Activated T-helper 2 cell treated with anti-CD3 and anti-CD28 coated beads, Interferon-gamma antibody, Interleukin-2, Interleukin-4, amounts not matched to agents 10 μg/mL and 5 μg/mL and 100 μg/mL, durations not matched to agents 14 hours and 24 hours and 36 hours (primary cell): ENCODE data around the gene OSBPL10. TPM values are rescaled to one million over a fixed set of nuclear protein-coding genes. Genes with fewer than 3 reads are reported as not detected.

Experiments
- DNase-seq: peaks from one replicate; pipeline ENCODE4 v3.0.0; 2021; ENCODE audit warnings: low spot score
- H3K27ac Mint-ChIP-seq: one replicate; pipeline ENCODE4 v1.8.0; 2021; ENCODE audit warnings: mixed read lengths
- H3K27me3 Mint-ChIP-seq: one replicate; pipeline ENCODE4 v1.8.0; 2021; ENCODE audit warnings: low read depth, mixed read lengths
- H3K36me3 Mint-ChIP-seq: one replicate; pipeline ENCODE4 v1.8.0; 2021; ENCODE audit warnings: low read depth, mixed read lengths
- H3K4me1 Mint-ChIP-seq: one replicate; pipeline ENCODE4 v1.8.0; 2021; ENCODE audit warnings: low read depth, mixed read lengths
- H3K4me3 Mint-ChIP-seq: one replicate; pipeline ENCODE4 v1.8.0; 2021; ENCODE audit warnings: low read depth, mild to moderate bottlenecking, moderate library complexity, mixed read lengths
- H3K9me3 Mint-ChIP-seq: one replicate; pipeline ENCODE4 v1.8.0; 2021; ENCODE audit warnings: mixed read lengths
- intact Hi-C: fragments of 100-400 bp; cut with micrococcal nuclease; formaldehyde crosslinking; loops from one replicate; pipeline ENCODE4 v1.15.1; 2023
- total RNA-seq: library from RNA; stranded (reverse); gene quantifications from 2 replicates; pipeline ENCODE4 v1.2.3, GENCODE V29; 2022

The OSBPL10 gene
- total RNA-seq, 1 donor from 2014 or later, result 42.5 TPM

DNA sequence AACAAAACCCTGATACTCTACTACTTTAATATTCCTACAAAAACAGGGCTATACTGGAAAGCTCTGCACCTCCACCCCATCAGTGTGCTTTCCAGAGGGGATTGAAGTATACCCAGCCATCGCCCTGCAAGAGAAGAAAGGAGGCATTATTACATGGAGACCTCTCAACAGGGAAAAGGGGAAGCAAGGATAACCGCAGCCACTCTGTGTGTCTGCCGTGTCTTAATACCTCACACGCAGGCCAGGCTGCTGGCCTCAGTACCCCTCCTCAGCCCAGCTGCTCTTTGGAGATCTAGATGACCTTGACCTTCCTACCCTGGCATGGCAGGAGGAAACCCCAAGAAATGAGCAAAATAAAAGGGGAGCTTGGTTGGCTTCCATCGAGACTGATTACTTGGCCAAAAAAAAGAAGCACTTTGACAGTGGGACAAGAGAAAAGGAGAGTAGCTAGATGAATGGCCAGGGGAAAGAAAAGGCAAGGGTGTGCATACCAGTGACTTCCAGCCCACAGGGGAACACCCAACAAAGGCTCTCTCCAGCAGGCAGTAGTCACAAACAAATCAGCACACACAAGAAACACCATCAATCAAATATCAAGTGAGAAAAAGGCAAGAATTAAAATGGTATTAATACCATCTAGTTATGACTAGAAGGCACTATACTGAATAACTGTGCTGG, 318.9 kb downstream of the OSBPL10 start:
- intact Hi-C loops, result no loop called here
- no peak overlapping the region for H3K27ac Mint-ChIP-seq
- H3K4me1 Mint-ChIP-seq, result no peaks in the 10 kb centered on the region
- DNase-seq, result no peak
- H3K27me3 Mint-ChIP-seq, result no peaks in the 10 kb centered on the region
- peaks cover 12% of the 10 kb centered on the region for H3K9me3 Mint-ChIP-seq
- H3K36me3 Mint-ChIP-seq, result peaks cover 9% of the 10 kb centered on the region
- no peak overlapping the region for H3K4me3 Mint-ChIP-seq

DNA sequence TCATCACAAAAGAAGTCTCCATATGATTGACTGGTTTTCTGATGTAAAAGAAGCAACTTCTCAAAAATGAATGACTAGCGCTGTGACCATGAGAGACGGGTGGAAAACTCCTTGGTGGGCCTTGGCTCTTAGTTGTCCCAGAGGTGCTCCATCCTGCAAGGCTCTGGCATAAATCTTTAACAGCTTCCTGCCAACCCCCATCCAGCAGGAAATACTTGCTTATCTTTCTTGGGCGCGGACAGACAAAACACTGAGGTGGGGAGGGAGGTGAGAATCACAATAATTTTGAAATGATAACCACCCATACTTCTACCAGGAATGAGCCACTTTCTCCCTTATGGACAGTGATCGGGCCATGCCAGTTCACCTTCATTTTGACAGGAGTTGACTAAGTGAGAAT, 319.8 kb downstream of the OSBPL10 start:
- Mint-ChIP-seq H3K9me3 (peaks cover 21% of the 10 kb centered on the region), H3K36me3 (peaks cover 13% of the 10 kb centered on the region), H3K27ac (no peak overlapping the region), H3K27me3 (no peaks in the 10 kb centered on the region), H3K4me1 (no peaks in the 10 kb centered on the region), H3K4me3 (no peak overlapping the region)
- no peak for DNase-seq
- intact Hi-C loops, result no loop called here

DNA sequence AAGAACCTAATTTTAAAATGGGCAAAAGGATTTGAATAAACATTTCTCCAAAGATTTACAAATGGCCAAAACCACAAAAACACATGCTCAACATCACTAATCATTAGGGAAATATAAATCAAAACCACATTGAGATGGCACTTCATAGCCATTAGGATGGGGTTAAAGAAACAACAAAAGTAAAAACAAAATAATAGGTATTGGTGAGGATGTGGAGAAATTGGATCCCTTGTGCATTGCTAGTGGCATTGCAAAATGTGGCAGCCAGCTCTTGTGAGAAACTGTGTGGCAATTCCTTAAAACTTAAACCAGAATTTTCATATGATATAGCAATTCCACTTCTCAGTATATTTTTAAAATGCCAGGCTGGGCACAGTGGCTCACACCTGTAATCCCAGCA, 321.8 kb downstream of the OSBPL10 start:
- H3K4me1 Mint-ChIP-seq, result no peaks in the 10 kb centered on the region
- intact Hi-C loops, result no loop called here
- DNase-seq, result no peak
- no peak overlapping the region for H3K4me3 Mint-ChIP-seq
- H3K27me3 Mint-ChIP-seq, result no peaks in the 10 kb centered on the region
- peaks cover 22% of the 10 kb centered on the region for H3K36me3 Mint-ChIP-seq
- peaks cover 39% of the 10 kb centered on the region for H3K9me3 Mint-ChIP-seq
- no peak overlapping the region for H3K27ac Mint-ChIP-seq

DNA sequence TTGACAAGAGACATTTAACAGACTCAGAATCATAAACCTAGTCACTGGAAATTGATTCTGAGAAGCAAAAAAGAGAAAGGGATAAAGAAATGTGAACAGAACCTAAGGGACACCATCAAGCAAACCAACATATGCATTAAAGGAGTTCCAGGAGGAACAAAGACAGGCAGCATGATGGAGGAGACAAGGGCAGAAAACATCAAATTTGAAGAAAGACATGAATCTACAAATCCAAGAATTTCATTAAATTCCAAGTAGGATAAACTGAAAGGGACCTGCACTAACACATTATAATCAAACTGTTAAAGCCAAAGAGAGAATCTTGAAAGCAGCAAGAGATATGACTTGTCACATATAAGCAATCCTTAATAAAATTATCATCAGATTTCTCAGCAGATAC, 326.1 kb downstream of the OSBPL10 start:
- Mint-ChIP-seq H3K9me3 (peaks cover 80% of the 10 kb centered on the region), H3K4me1 (no peaks in the 10 kb centered on the region), H3K36me3 (peaks cover 49% of the 10 kb centered on the region), H3K4me3 (no peak overlapping the region), H3K27ac (no peak overlapping the region), H3K27me3 (no peaks in the 10 kb centered on the region)
- intact Hi-C loops, result no loop called here
- DNase-seq, result no peak

DNA sequence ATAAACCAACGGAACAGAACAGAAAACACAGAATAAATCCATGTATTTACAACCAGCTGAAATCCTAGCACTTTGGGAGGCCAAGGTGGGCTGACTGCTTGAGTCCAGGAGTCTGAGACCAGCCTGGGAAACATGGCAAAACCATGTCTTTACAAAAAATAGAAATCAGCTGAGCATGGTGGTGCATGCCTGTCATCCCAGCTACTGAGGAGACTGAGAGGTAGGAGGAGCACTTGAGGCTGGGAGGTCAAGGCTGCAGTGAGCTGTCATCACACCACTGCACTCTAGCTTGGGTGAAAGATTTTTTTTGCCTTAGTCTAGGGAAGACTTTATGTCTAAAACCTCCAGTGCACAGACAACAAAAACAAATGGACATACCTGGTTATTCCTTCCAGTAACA, 327.6 kb downstream of the OSBPL10 start:
- intact Hi-C loops, result no loop called here
- H3K27ac Mint-ChIP-seq, result no peak overlapping the region
- no peaks in the 10 kb centered on the region for H3K4me1 Mint-ChIP-seq
- H3K36me3 Mint-ChIP-seq, result peaks cover 65% of the 10 kb centered on the region
- H3K9me3 Mint-ChIP-seq, result peaks cover 95% of the 10 kb centered on the region
- DNase-seq, result no peak
- H3K4me3 Mint-ChIP-seq, result no peak overlapping the region
- no peaks in the 10 kb centered on the region for H3K27me3 Mint-ChIP-seq

DNA sequence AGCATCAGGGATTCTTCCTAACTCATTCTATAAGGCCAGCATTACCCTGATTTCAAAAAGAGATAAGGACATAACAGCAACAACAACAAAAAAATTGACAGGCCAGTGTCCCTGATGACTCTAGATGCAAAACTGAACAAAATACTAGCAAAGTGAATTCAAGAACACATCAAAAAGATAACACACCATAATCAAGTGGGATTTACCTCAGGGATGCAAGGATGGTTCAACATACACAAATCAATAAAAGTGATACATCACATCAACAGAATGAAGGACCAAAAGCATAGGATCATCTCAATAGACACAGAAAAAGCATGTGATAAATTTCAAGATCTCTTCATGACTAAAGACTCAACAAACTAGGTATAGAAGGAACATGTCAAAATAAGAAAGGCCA, 328.8 kb downstream of the OSBPL10 start:
- H3K36me3 Mint-ChIP-seq, result peaks cover 69% of the 10 kb centered on the region
- no peak overlapping the region for H3K4me3 Mint-ChIP-seq
- no peaks in the 10 kb centered on the region for H3K27me3 Mint-ChIP-seq
- intact Hi-C loops, result no loop called here
- H3K27ac Mint-ChIP-seq, result no peak overlapping the region
- peaks cover 93% of the 10 kb centered on the region for H3K9me3 Mint-ChIP-seq
- no peaks in the 10 kb centered on the region for H3K4me1 Mint-ChIP-seq
- DNase-seq, result no peak

DNA sequence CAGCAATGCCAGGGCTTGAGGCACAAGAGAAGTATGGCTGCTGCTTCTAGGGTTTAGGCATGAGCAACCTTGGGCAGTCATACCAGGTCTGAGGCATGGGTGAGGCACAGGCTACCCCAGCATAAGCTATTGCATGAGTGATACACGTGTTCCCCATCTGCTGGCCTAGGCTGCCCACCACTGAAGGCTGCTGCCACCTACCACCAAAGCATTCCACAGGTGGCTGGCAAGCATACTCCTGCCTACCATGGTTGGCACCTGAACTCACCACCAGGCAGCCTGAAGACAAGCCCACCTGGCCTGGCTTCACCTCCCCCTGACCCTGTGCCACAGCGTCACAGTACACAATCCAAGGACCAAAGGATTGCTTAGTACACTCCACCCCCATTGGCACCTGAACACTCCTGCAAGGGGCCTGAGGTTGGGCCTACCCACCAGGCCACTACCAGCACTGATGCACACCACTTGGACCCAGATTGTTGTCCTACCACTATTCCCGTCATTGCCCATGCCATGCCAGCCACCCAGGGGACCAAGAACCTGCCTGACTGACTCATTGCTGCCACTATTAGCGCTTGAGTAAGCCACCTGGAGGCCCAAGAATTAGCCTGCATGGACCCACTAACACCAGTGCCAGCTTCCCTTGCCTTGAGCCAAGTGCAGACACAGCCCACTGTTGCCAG, 332.6 kb downstream of the OSBPL10 start:
- Mint-ChIP-seq H3K27ac (no peak overlapping the region), H3K36me3 (peaks cover 81% of the 10 kb centered on the region), H3K27me3 (no peaks in the 10 kb centered on the region), H3K4me3 (no peak overlapping the region), H3K9me3 (peaks cover 79% of the 10 kb centered on the region), H3K4me1 (no peaks in the 10 kb centered on the region)
- DNase-seq, result no peak
- intact Hi-C loops, result no loop called here

DNA sequence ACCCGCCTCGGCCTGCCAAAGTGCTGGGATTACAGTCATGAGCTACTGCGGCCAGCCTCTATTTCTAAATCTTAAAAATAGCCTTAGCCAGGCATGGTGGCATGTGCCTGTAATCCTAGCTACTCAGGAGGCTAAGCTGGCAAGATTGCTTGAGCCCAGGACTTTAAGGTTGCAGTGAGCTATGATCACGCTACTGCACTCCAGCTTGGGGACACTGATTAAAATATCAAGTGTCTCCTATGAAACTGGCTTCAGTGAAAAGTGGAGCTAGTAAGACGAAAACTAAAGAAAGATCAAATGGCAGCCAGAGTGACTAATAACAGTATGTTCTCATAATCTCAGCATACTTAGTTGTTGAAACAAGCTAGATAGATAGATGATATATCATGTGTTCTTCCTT, 335.8 kb downstream of the OSBPL10 start:
- H3K9me3 Mint-ChIP-seq, result peaks cover 50% of the 10 kb centered on the region
- H3K4me1 Mint-ChIP-seq, result peaks cover 1% of the 10 kb centered on the region
- H3K27ac Mint-ChIP-seq, result no peak overlapping the region
- H3K27me3 Mint-ChIP-seq, result no peaks in the 10 kb centered on the region
- DNase-seq, result no peak
- no peak overlapping the region for H3K4me3 Mint-ChIP-seq
- intact Hi-C loops, result no loop called here
- H3K36me3 Mint-ChIP-seq, result peaks cover 67% of the 10 kb centered on the region

DNA sequence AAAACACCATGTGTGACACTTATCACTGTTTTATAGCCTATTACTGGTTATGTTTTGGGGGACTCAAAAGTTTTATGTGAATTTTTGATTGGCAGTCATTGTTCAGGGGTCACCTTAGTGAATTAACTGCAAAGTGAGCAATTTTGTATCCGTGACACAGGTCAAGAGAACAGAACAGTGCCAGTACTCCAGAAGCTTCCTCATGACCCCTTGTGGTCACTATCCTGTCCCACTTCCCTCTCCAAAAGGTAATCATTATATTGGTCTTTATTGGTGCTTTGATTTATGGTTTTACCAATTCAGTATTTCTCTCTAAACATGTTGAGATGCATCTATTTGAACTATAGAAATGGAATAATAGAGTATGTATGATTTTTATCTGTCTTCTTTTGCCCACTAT, 341.2 kb downstream of the OSBPL10 start:
- peaks cover 47% of the 10 kb centered on the region for H3K36me3 Mint-ChIP-seq
- H3K27ac Mint-ChIP-seq, result no peak overlapping the region
- intact Hi-C loops, result loop anchor here (5.0 to 10.0 kb wide), 5 partner anchors 73 to 335 kb away; partner anchors contain the start of gene STT3B
- no peak overlapping the region for H3K4me3 Mint-ChIP-seq
- DNase-seq, result no peak
- H3K27me3 Mint-ChIP-seq, result no peaks in the 10 kb centered on the region
- peaks cover 29% of the 10 kb centered on the region for H3K4me1 Mint-ChIP-seq
- H3K9me3 Mint-ChIP-seq, result peaks cover 5% of the 10 kb centered on the region

DNA sequence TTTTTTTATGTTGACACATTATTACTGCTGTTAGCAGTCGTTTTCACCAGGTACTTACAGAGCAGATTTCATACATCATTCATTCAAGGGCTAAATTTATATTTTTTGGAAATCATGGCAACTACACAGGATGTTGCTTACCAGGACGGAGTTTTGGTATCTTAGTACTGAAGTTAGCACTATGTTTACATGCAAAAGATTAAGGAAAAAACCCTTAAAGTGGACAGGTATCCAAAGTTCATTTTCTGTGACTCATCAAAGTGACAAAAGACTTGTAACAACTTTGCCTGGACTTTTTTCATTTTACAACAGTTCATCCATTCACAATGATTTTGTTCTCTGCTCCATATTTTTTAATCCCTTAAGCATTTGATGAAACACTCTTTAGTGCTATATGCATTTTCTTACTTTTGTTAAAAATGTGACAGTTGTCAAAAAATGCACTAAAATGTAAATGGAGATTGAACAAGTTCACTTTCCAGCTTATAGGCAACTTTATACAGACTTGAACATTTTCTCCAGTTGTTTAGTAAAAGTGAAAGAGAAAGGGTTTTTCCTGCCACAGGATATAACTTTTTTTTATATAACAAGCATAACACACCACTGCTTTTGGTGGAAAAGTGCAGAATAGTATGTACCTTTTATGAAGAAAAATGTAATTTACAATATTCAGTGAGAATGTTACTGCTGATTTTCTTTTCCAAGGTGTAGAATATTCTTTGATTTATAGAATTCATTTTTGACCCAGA, 344.2 kb downstream of the OSBPL10 start:
- Mint-ChIP-seq H3K9me3 (no peaks in the 10 kb centered on the region), H3K4me3 (no peak overlapping the region)
- intact Hi-C loops, result loop anchor here (5.0 to 10.0 kb wide), 5 partner anchors 70 to 338 kb away; partner anchors contain the start of gene STT3B

DNA sequence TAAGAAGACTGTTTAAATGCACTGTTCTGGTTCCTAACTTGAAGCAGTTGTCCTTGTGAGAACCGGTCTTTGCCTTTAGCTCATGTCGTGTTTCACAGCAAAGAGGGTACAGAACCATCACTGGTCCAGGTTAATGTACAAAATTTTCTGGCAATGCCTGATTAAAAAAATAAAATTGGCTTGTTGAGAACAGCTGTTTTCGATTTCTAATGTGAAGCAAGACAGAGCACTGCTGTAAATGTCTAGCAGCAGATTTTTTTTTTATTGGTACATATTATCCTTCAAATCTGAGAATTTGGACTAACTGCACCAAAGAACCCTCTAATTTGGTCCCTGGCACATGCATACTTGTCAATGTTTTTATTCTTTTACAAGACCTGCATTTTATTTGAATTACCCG, 345.0 kb downstream of the OSBPL10 start:
- peak overlapping the region; percentile 3 for H3K4me3 Mint-ChIP-seq
- intact Hi-C loops, result loop anchor here (5.0 to 10.0 kb wide), 5 partner anchors 69 to 339 kb away; partner anchors contain the start of gene STT3B
- peak overlapping the region; percentile 85 for H3K27ac Mint-ChIP-seq
- no peaks in the 10 kb centered on the region for H3K27me3 Mint-ChIP-seq
- H3K9me3 Mint-ChIP-seq, result no peaks in the 10 kb centered on the region
- peaks cover 32% of the 10 kb centered on the region for H3K4me1 Mint-ChIP-seq
- DNase-seq, result no peak
- peaks cover 49% of the 10 kb centered on the region for H3K36me3 Mint-ChIP-seq

More for the DNA sequence above, 344.2 kb downstream of the OSBPL10 start:
- no peak for DNase-seq
- Mint-ChIP-seq H3K27me3 (no peaks in the 10 kb centered on the region), H3K27ac (peak overlapping the region; percentile 85), H3K36me3 (peaks cover 49% of the 10 kb centered on the region), H3K4me1 (peaks cover 32% of the 10 kb centered on the region)

DNA sequence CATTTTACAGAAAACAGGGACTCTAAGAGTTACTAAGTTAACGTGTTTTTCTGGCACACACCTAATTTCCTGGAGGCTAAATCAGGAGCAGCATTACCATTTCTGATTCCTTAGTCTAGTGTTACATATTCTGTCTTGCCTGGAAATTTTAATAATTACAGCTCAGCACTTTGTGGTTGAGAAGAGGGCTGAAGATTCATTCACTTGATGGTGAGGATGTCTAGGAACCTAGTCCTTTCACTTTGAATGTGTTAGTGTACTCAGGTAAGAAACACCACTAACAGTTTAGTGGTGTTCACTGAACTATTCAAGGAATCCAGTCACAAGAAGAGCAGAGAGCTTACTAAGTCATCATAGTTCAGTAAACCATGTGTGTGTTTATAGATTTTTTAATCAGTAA, 345.5 kb downstream of the OSBPL10 start:
- intact Hi-C loops, result loop anchor here (2.0 to 10.0 kb wide), 6 partner anchors 15 to 339 kb away; partner anchors contain the start of gene STT3B
- Mint-ChIP-seq H3K27ac (peak overlapping the region; percentile 72), H3K36me3 (peaks cover 53% of the 10 kb centered on the region), H3K27me3 (no peaks in the 10 kb centered on the region), H3K4me3 (peak overlapping the region; percentile 3), H3K4me1 (peaks cover 32% of the 10 kb centered on the region), H3K9me3 (no peaks in the 10 kb centered on the region)
- no peak for DNase-seq
